PFSK-1 (cell line): ENCODE measurements around the gene WDR37.

ENCODE experiments used
- POLR2AphosphoS5 ChIP-seq: IDR thresholded peaks from 2 replicates; pipeline ENCODE4 v1.6.1; 2012; ENCODE audit warnings: low read depth, mild to moderate bottlenecking, control low read depth, low read length, moderate library complexity
- REST ChIP-seq, 2 experiments: IDR thresholded peaks; 2 replicates each; pipeline versions ENCODE4 v1.6.1 to v1.8.0; 2011 to 2012; ENCODE audit warnings: low read depth in 2 of 2, low read length in 2 of 2, control low read depth in 1 of 2, inconsistent platforms in 1 of 2, mild to moderate bottlenecking in 1 of 2, moderate library complexity in 1 of 2; ENCODE audit not compliant: insufficient read depth in 1 of 2

DNA sequence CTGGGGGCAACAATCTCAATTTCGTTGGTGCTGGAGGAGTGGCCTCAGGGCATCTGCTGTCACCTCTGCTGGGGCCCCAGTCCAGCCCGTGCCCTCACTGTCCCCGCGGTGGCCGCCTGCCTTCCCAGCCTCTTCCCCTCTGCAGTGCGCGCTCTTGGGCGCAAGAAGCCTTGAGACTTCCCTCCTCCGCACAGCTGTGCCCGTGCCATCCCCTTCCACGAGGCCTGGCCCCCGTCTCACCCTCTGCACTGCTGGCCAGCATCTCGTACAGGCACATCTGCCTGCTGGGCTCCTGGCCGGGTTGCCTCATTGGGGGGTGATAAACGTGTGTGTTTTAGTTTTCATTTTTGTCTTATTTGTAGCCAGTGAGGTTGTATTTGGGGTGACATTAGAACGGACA, 44.5 kb upstream of the WDR37 start:
- TF ChIP-seq REST (IDR thresholded peaks at IDR 0.05; ENCODE audit: insufficient read depth in 1 of 2, low read depth in 2 of 2, low read length in 2 of 2) = no peak
- TF ChIP-seq POLR2AphosphoS5 = no peak
